ENCODE data around the gene GLCE.

- TF ChIP-seq CTCF (IDR thresholded peaks at IDR 0.05) = no peak
- no peak for TF ChIP-seq POLR2A (IDR thresholded peaks at IDR 0.05)
Observed at GRCh38 chr15:69210574-69210973, 50.1 kb downstream of the GLCE start.

Data from heart left ventricle (tissue), 13 donors.